GM18868 (cell line): ENCODE measurements around the gene FBXO17.

Experiments
- ATAC-seq: cut with Tn5 transposase; IDR thresholded peaks from one replicate; pipeline ENCODE4 v1.9.1; 2021; ENCODE audit warnings: mild to moderate bottlenecking, moderate library complexity; ENCODE audit not compliant: unreplicated experiment

Gene FBXO17

GRCh38 chr19:38918526-38918925, 57.0 kb downstream of the FBXO17 start:
- ATAC-seq: no peak

GRCh38 chr19:38917921-38918491, 57.5 kb downstream of the FBXO17 start:
- no peak for ATAC-seq

DNA sequence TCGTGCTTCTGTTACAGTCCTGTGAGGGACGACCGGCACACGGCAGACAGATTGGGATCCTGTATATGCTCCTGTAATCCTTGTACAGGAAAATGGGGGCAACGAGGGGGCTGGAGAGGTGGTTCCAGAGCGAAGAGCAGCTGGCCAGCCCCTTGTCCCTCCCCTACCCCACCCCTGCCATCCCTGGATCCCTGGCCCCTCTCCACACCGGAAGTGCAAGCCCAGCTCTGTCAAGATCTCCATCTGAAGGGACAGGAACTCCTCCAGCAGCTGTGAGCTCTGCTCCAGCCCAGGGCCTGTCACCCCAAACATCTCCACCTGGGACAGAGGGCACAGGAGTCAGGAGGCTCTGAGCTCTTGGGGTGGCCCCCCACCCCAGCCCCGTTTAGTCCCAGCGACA, 58.0 kb downstream of the FBXO17 start:
- no peak for ATAC-seq

- no peak for ATAC-seq
Measured at GRCh38 chr19:38915329-38916321, 59.9 kb downstream of the FBXO17 start.

DNA sequence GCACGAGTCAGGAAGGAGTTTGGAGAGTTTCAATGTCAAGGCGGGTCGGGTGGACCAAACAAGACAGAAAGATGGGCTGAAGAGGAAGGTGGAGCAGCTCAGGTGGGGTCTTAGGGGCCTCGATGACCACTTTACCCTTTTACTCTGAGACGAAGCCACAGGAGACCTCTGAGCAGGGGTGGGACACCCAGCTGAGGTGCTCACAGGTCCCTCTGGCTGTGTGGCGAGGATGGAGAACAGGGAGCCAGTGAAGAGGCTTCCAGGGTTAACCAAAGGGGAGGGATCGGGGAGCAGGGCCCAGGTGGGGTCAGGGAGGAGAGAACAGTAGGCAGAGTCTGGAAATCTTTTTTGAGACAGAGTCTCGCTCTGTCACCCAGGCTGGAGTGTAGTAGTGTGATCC, 61.6 kb downstream of the FBXO17 start:
- no peak for ATAC-seq

DNA sequence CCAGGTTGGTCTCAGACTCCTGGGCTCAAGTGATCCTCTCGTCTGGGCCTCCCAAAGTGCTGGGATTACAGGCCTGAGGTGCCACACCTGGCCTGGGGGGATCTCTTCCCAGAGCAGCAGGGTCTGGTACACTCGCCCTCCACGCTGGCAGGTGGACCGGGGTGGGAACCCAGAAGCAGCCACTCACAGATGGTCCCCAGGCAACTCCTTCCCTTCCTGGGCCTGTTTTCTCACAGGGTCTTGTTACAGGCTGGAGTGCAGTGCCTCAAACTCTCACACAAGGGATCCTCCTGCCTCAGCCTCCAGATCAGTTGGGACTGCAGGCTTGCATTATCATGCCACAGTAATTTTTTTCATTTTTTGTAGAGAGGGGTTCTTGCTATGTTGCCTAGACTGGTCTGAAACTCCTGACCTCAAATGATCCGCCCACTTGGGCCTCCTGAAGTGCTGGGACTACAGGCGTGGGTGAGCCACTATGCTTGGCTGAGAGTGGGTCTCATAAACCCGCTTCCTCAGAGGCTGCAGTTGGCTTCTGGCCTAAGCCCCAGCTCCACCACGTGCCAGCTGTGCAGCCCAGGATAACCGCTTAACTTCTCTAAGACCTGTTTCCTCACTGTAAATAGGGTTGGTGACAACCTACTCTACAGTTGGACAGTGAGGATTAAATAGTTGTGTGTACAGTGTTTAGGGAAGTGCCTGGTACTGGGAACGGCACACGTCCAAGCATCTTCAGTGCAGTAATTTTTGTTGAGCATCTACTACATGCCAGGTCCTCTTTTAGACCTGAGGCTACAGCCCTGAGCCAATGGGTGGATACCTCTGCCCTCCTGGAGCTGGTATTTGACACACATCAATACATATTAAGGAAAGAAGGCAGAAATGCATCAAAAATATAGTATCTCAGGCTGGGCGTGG, 62.7 kb downstream of the FBXO17 start:
- no peak for ATAC-seq

DNA sequence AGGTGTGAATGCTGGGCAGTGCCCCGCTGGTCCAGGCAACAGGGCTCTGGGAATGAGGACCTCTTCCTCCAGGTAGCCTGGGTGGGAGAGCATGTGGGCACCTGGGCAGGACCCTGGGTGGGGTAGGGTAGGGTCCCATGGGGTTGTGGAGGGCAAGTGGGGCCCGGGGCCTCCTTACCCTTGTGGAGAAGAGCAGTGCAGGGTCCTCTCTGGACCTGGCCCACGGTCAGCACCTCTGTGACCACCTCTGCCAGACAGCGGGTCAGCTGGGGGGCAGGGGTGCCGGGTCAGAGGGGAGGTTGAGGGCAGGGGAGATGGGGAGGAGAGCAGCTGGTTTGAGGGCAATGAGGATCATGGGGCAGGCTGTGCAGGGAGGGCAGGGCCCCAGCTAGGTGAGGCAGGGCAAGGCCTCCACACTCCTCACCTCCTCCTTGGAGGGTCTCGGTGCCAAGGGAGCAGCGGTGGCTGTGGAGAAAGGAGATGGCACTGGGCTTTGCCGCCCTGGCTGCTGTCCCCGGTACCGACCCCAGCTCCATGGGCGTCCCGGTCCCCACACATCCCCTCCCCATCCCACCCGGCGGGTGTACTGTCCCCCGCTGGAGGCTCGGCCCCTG, 64.0 kb downstream of the FBXO17 start:
- no peak for ATAC-seq

DNA sequence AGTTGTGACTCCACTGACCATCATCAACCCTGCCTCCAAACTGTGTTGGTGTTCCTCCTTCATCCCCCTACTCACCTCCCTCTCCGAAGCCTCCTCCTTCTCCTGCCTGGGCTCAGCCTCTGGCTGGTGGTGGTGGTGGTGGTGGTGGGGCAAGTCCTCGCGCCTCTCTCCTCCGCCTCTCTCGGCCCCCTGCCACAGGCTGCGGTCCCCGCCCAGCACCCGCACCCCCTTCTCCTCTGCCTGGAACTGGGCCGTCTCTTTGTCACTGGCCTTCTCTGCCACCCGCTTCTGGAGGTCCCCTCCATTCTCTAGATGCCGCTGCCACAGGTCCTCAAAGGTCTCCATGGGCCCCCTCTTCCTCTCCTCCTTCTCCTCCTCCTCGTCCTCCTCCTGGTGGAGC, 65.1 kb downstream of the FBXO17 start:
- no peak for ATAC-seq

GRCh38 chr19:38908911-38909310, 66.6 kb downstream of the FBXO17 start:
- ATAC-seq: no peak

GRCh38 chr19:38907670-38908069, 67.9 kb downstream of the FBXO17 start:
- ATAC-seq: no peak

- ATAC-seq: no peak
Measured at GRCh38 chr19:38907227-38907626, 68.3 kb downstream of the FBXO17 start.

- ATAC-seq: no peak
Measured at GRCh38 chr19:38905620-38906019, 69.9 kb downstream of the FBXO17 start.

- ATAC-seq: no peak
Measured at GRCh38 chr19:38904581-38905539, 70.7 kb downstream of the FBXO17 start.

DNA sequence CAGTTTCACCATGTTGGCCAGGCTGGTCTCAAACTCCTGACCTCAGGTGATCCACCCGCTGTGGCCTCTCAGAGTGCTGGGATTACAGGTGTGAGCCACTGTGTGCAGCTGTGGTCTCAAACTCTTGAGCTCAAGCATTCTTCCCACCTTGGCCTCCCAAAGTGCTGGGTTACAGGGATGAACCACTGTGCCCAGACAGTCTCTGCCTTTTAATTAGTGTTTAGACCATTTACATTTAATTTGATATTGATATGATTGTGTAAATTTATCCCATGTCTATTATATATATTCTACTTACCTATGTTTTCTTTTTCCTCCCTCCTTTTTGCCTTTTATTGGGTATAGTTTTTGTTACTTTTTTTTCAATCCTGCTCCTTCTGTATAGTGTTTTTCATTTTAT, 73.9 kb downstream of the FBXO17 start:
- no peak for ATAC-seq

GRCh38 chr19:38900743-38901190, 74.8 kb downstream of the FBXO17 start:
- no peak for ATAC-seq

GRCh38 chr19:38900202-38900629, 75.3 kb downstream of the FBXO17 start:
- ATAC-seq: no peak

GRCh38 chr19:38899447-38900201, 75.9 kb downstream of the FBXO17 start, which contains the start of the genes NFKBIB and SIRT2:
Gene NFKBIB, plus strand, starts transcription at chr19:38899969. Its CDS starts 64 bp downstream, at chr19:38900033.
Gene SIRT2, minus strand, starts transcription at chr19:38899618. Its CDS starts 97 bp downstream, at chr19:38899521.
- peak; percentile 93 for ATAC-seq

DNA sequence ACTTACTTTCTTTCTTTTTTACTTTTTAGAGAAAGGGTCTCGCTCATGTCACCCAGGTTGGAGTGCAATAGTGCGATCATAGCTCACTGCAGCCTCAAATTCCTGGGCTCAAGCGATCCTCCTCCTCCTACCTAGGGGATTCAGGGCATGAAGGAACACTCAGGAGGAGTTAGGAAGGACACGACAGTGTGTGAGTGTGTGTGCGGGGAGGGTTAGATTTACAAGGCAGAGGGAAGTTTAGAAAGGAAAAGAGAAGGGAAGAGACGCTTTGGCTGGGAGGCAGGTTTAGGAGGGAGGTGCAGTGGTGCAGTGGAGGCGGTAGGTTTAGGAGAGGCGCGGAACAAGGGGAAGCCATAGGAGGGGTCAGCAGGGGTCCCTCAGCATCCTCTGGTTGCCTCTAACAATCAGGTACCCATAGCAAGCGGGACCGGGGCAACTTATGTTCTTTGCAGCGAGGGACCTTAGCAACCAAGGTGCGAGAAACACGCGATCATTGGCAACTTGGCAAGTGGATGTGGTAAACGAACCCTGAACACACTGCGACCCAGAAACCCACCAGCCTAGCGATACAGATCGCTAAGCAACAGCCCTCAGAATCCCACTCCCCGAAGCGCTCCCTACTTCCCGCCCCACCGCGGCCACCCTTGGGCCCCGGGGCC, 76.6 kb downstream of the FBXO17 start:
- no peak for ATAC-seq
